Activated CD4-positive, alpha-beta T cell treated with anti-CD3 and anti-CD28 coated beads, Interleukin-2, Interleukin-6, amounts not matched to agents 100 ng/mL and 50 ng/mL, durations not matched to agents 16 hours and 8 hours (primary cell): ENCODE data around the gene RCL1.
"Not testable (repeated sequence)": the region's sequence is repeated elsewhere in the genome, so short reads cannot be mapped to it uniquely, and the experiment has no call there.

Experiments used
- DNase-seq: peaks from one replicate; pipeline ENCODE4 v3.0.0-alpha.2; 2020

Gene RCL1

GRCh38 chr9:4792572-4793458 lies at the start of gene RCL1:
Gene RCL1 (plus strand): TSS chr9:4792944. CDS start chr9:4793092, 148 bp downstream.
- peak; percentile 99 for DNase-seq

- no peak for DNase-seq
These were observed 49.4 kb upstream of the RCL1 start for GRCh38 chr9:4743131-4743875.

GRCh38 chr9:4746278-4747030 lies 46.3 kb upstream of the RCL1 start:
- no peak for DNase-seq

GRCh38 chr9:4748612-4749011 lies 44.1 kb upstream of the RCL1 start:
- no peak for DNase-seq

- DNase-seq, result peak; percentile 50
These were observed 42.6 kb upstream of the RCL1 start for GRCh38 chr9:4750023-4750673.

- DNase-seq, result not testable (repeated sequence)
These were observed 38.2 kb upstream of the RCL1 start for GRCh38 chr9:4754530-4754929.

- no peak for DNase-seq
These were observed 37.6 kb upstream of the RCL1 start for GRCh38 chr9:4755026-4755609.

- no peak for DNase-seq
These were observed 36.3 kb upstream of the RCL1 start for GRCh38 chr9:4756420-4756819.

GRCh38 chr9:4760122-4760521 lies 32.6 kb upstream of the RCL1 start:
- no peak for DNase-seq

- DNase-seq, result peak; percentile 87
These were observed 30.4 kb upstream of the RCL1 start for GRCh38 chr9:4762108-4762885.

GRCh38 chr9:4762886-4763541 lies 29.7 kb upstream of the RCL1 start:
- peak; percentile 15 for DNase-seq

GRCh38 chr9:4764033-4764432 lies 28.7 kb upstream of the RCL1 start:
- no peak for DNase-seq

- DNase-seq, result no peak
These were observed 24.1 kb upstream of the RCL1 start for GRCh38 chr9:4768681-4769080.

GRCh38 chr9:4769321-4770080 lies 23.2 kb upstream of the RCL1 start:
- peak; percentile 36 for DNase-seq

GRCh38 chr9:4771788-4772187 lies 21.0 kb upstream of the RCL1 start:
- DNase-seq, result no peak

- no peak for DNase-seq
These were observed 18.5 kb upstream of the RCL1 start for GRCh38 chr9:4774209-4774608.

- not testable (repeated sequence) for DNase-seq
These were observed 17.8 kb upstream of the RCL1 start for GRCh38 chr9:4774958-4775357.

GRCh38 chr9:4780651-4781050 lies 12.1 kb upstream of the RCL1 start:
- DNase-seq, result no peak

GRCh38 chr9:4781408-4781807 lies 11.3 kb upstream of the RCL1 start:
- no peak for DNase-seq

- DNase-seq, result not testable (repeated sequence)
These were observed 9.6 kb upstream of the RCL1 start for GRCh38 chr9:4783191-4783590.
